ENCODE results near the gene ZBTB7C. TPM values are rescaled to one million over a fixed set of nuclear protein-coding genes. Genes with fewer than 3 reads are reported as not detected.

The ZBTB7C gene
- total RNA-seq, 2 experiments from 2014 or later = not detected

DNA sequence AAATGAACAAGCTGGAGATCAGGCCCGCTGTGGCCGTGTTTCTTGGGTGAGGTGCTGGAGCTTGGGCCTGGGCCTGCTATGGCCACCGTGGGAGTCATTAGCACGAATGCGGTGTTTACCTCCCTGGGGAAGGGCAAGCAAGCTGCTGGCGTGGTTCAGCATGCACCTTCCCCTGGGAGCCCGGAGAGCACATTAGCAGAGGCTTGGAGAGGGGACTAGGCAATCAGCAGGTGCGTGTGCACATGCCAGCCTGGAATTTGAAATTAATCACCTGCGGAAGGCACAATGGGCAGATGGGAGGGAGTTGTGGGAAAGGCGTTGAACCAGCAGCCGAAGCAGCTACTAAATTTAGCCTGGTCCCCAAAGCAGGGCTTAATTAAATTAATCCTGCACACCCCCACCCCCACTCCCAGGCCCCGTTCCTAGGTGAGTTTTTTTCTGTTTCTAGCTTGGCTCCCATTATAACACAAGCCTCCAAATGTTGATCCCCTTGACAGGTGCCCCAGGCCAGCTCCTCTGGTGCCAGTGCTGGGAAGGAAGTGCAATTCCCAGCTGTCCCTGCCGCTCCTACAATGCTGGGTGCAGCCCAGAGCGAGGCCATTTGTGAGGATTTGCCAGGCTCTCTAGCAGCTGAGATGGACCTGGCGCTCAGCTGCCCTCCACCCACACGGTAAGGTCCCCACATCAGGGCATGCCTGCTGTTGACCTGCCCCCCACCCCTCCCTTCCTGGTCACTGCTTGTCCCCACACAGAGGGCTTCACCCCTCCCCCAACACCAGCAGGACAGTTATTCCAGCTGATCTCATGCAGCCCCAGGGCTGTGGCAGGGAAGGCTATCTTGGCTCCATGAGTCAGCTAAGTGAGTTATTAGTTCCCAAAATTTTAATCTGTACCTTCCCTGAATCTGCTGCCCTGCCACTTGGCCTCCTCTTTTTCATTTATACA lies 115.0 kb downstream of the ZBTB7C start:
- Histone ChIP-seq H3K79me2 (ENCODE audit: insufficient read depth, low read depth, low read length) (no peaks in the 10 kb centered on the region), H3K27ac (ENCODE audit: low read depth, low read length, poor library complexity, severe bottlenecking) (no peak overlapping the region), H3K36me3 (ENCODE audit: insufficient read depth, low read length) (no peaks in the 10 kb centered on the region), H3K4me2 (ENCODE audit: low read length) (no peak overlapping the region), H4K20me1 (ENCODE audit: insufficient read depth, low read length) (no peaks in the 10 kb centered on the region), H3K4me3 (ENCODE audit: low read depth, low read length, poor library complexity, severe bottlenecking) (no peak overlapping the region), H3K9me2 (ENCODE audit: insufficient read depth, low read length) (no peaks in the 10 kb centered on the region), H3K4me1 (ENCODE audit: insufficient read depth, low read length, poor library complexity, severe bottlenecking) (no peaks in the 10 kb centered on the region), H3K9me3 (ENCODE audit: low read length) (no peaks in the 10 kb centered on the region), H2AFZ (ENCODE audit: low read length) (no peak overlapping the region)
- no peak for TF ChIP-seq EZH2phosphoT487 (IDR thresholded peaks at IDR 0.05; ENCODE audit: borderline replicate concordance, low read depth, low read length)
- TF ChIP-seq, protein P1, sequence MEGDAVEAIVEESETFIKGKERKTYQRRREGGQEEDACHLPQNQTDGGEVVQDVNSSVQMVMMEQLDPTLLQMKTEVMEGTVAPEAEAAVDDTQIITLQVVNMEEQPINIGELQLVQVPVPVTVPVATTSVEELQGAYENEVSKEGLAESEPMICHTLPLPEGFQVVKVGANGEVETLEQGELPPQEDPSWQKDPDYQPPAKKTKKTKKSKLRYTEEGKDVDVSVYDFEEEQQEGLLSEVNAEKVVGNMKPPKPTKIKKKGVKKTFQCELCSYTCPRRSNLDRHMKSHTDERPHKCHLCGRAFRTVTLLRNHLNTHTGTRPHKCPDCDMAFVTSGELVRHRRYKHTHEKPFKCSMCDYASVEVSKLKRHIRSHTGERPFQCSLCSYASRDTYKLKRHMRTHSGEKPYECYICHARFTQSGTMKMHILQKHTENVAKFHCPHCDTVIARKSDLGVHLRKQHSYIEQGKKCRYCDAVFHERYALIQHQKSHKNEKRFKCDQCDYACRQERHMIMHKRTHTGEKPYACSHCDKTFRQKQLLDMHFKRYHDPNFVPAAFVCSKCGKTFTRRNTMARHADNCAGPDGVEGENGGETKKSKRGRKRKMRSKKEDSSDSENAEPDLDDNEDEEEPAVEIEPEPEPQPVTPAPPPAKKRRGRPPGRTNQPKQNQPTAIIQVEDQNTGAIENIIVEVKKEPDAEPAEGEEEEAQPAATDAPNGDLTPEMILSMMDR (conservative IDR thresholded peaks at IDR 0.05; ENCODE audit: low read length) = no peak
- ChIA-PET POLR2A (no interaction called here), CTCF (ENCODE audit: unreplicated experiment) (no interaction called here)
- BruUV-seq (replicated peaks) = no TSS peak
- no peak for DNase-seq (ENCODE audit: low spot score)
- intact Hi-C loops (cut with micrococcal nuclease; ENCODE audit: unreplicated experiment) = no loop called here

DNA sequence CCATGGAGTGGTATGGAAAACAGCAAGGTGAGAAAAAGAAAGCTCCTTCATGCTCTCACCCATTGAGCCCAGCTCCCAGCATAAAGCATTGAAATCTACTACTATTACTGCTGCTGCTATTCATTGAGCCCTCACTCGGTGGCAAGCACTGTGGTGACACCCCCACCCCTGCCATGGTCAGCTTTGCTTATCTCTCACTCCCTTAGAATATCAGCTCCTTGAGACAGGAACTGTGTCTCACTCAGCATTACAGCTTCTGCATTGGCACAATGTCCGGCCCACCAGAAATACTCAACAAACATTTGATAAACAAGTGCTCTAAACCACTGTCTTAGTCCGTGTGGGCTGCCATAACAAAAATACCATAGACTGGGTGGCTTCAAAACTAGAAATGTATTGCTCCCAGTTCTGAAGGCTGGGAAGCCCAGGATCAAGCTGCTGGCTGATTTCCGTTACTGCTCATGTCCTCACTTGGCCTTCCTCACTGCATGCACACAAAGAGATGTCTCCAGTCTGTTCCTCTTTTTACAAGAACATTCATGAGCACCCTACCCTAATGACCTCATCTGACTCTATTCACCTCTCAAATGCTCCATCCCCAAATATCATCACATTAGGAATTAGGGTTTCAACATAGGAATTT lies 116.3 kb downstream of the ZBTB7C start:
- intact Hi-C loops (cut with micrococcal nuclease; ENCODE audit: unreplicated experiment) = no loop called here
- ChIA-PET POLR2A (interaction anchor here (1.1 kb wide), 1 partner anchor 61 kb away, joined by 3 read pairs; no protein-coding TSS in a partner anchor), CTCF (ENCODE audit: unreplicated experiment) (no interaction called here)
- H3K4me1 ChIP-seq (ENCODE audit: insufficient read depth, low read length, poor library complexity, severe bottlenecking) = no peaks in the 10 kb centered on the region
- H3K36me3 ChIP-seq (ENCODE audit: insufficient read depth, low read length) = no peaks in the 10 kb centered on the region
- H4K20me1 ChIP-seq (ENCODE audit: insufficient read depth, low read length) = no peaks in the 10 kb centered on the region
- no TSS peak for BruUV-seq (replicated peaks)
- TF ChIP-seq, protein P1 (conservative IDR thresholded peaks at IDR 0.05; ENCODE audit: low read length) = no peak
- TF ChIP-seq EZH2phosphoT487 (IDR thresholded peaks at IDR 0.05; ENCODE audit: borderline replicate concordance, low read depth, low read length) = no peak
- no peak overlapping the region for H3K4me3 ChIP-seq (ENCODE audit: low read depth, low read length, poor library complexity, severe bottlenecking)
- no peak overlapping the region for H3K27ac ChIP-seq (ENCODE audit: low read depth, low read length, poor library complexity, severe bottlenecking)
- H3K9me3 ChIP-seq (ENCODE audit: low read length) = no peaks in the 10 kb centered on the region
- H2AFZ ChIP-seq (ENCODE audit: low read length) = no peak overlapping the region
- no peak for DNase-seq (ENCODE audit: low spot score)
- no peaks in the 10 kb centered on the region for H3K9me2 ChIP-seq (ENCODE audit: insufficient read depth, low read length)
- H3K79me2 ChIP-seq (ENCODE audit: insufficient read depth, low read depth, low read length) = no peaks in the 10 kb centered on the region
- H3K4me2 ChIP-seq (ENCODE audit: low read length) = no peak overlapping the region

Data from OCI-LY7 (cell line).